Raji (cell line): ENCODE measurements around the gene NXPE3.

Experiments
- POLR2A ChIP-seq: IDR thresholded peaks from 2 replicates; pipeline ENCODE4 v1.6.1; 2011; ENCODE audit warnings: low read depth, low read length, control low read depth; ENCODE audit not compliant: insufficient read depth

Gene NXPE3

DNA sequence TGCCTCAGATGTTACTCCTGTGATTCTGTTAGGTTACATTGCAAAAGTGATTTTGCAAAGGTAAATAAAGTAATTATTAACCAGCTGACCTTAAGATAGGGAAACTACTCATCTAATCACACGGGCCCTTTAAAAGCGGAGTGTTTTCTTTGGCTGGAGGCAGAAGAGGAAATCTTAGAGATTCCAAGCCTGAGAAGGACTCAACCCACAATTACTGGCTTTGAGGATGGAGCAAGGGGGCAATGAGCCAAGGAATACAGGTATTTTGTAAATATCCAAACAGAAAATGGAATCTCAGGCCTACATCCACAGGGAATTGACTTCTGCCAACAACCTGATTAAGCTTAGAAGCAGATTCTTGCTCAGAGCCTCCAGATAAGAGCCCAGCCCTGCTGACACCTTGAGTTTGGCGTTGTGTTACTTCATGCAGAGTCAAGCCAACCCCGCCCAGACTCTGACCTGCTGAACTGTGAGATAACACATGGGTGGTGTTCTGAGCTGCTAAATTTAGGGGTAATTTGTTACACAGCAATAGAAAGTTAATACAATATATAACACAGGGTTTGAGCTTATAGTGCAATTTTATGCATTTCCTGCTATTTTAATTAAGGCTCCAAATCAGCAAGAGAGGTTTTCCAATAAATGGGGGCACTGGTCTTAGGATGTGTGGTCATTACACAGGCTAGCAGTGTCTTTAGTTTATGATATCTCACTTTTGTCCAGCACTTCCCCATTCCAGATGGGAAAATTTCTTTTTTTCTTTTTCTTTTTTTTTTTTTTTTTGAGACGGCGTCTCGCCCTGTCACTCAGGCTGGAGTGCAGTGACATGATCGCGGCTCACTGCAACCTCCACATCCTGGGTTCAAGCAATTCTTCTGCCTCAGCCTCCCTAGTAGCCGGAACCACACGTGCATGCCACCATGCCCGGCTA, 89.8 kb downstream of the NXPE3 start:
- TF ChIP-seq POLR2A, result no peak

DNA sequence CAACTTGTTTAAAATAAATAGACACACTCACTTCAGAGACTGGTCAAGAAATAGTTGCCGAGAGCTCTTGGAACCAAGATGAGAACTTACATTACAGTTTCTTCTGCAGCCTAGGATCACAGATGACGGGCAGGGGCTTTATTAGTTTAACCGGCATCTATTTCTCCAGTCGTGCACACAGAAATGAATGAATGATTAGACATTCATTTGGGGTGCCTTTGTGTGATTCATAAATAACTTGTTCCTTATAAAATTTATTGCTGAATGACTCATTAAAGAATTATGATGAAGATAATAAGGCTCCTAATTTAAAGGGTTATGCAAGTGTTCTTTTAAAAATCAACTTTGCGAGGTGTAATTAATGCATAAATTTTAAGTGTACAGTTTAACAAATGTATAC, 91.1 kb downstream of the NXPE3 start:
- no peak for TF ChIP-seq POLR2A

DNA sequence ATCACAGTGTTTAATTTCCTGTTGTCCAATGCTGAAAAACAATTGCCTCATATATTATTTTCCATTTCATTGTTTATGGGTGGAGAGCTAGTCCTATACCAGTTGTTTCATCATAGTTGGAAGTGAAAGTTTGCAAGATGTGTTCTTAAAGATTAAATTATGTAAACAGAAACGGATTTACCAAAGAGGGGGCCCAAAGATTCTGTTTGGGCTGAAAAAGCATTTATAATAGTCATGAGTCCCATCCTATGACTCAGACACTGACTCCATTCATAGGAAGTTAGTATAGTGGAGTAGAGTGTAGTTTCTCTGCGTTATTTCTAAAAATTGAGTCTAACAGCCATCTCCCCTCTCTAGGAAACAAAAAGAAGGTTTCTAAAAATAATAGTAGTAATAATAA, 94.6 kb downstream of the NXPE3 start:
- no peak for TF ChIP-seq POLR2A

DNA sequence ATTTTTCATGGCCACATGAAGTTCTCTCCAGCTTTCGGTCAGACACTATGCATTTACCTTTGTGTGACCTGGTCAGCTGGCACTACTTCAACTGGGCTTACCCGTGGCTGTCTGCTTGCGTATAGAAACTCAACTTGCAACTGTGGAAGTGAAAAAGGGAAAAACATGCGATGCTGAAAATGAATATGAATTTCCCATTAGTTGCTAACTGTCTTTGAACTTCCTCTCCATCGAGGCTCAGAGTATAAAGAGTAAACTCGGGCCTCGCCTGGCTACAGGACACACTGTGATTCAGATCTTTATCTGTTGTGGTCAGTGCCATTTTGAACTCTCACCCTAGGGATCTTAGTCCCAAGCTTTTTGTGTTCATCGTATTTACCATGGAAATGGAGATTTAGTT, 97.1 kb downstream of the NXPE3 start:
- no peak for TF ChIP-seq POLR2A
